ENCODE results near the gene SFXN3. TPM values are rescaled to one million over a fixed set of nuclear protein-coding genes. Genes with fewer than 3 reads are reported as not detected.

Gene SFXN3
- total and polyA plus RNA-seq, 2 of the 13 experiments (the other 11 are each of a cell fraction or from before 2014, with no cell fraction given): 16.8 to 71.5 TPM

DNA sequence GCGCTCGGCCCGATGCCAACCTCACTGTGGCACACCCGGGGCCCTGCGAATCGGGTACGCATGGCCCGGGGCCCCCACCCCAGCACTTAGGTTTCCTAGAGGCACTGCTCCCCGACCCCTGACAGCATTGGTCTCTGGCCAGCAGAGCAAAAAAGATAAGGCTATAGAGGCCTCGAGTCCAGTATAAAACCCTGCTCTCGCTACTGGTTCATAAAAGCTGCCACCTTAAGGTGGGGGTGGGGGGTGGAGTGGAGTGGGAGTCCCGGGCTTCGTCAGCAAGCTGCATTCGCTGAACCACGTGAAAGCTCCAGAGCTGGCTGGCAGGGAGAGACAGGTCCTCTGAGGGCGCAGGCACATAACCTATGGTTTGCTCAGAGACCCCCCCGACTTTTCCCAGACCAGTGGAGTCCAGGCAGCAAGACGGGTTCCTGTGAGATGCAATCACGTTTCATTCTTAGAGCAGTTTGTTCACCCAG lies 32.1 kb downstream of the SFXN3 start:
- H3K4me3 ChIP-seq (replicated peaks in 1 of 3; ENCODE audit: insufficient read depth in 1 of 3, low read depth in 2 of 3, low read length in 3 of 3): peak overlapping the region; percentile 35 to 97 (median 87)
- H3K4me1 ChIP-seq (ENCODE audit: insufficient read depth, low read length): peaks cover 51% of the 10 kb centered on the region
- ATAC-seq (no peak), DNase-seq (ENCODE audit: low spot score) (no peak), FAIRE-seq (no peak)
- 11% methylated on average over 13 of the region's 19 CpGs for WGBS (ENCODE audit: low lambda C conversion rate)
- no TSS peak for BruUV-seq (replicated peaks)
- in situ Hi-C loops (cut with HindIII; ENCODE audit: extremely low pct_ligation_motif_present, low pct_unique_long_range_greater_than_20kb) (no loop called here), intact Hi-C loops (cut with micrococcal nuclease; ENCODE audit: unreplicated experiment) (no loop called here)
- peak overlapping the region; percentile 99 for H3K27ac ChIP-seq (ENCODE audit: extremely low read length, insufficient read depth, low read length)
- H4K20me1 ChIP-seq (ENCODE audit: insufficient read depth, low read length): no peaks in the 10 kb centered on the region; the same call in 1 of the 2 replicates
- H3K4me2 ChIP-seq (ENCODE audit: low read depth, low read length): peak overlapping the region; percentile 99
- no peaks in the 10 kb centered on the region for H3K36me3 ChIP-seq (replicated peaks in 1 of 2; ENCODE audit: control insufficient read depth in 1 of 2, insufficient read depth in 2 of 2, low read length in 2 of 2)
- no peak overlapping the region for H2AFZ ChIP-seq (ENCODE audit: low read length)
- H3K9ac ChIP-seq (ENCODE audit: insufficient read depth, low read depth, low read length): peak overlapping the region; percentile 99
- H3K79me2 ChIP-seq (ENCODE audit: insufficient read depth, low read length): peaks cover 40% of the 10 kb centered on the region
- H3K27me3 ChIP-seq (ENCODE audit: control insufficient read depth in 1 of 2, insufficient read depth in 2 of 2, low read length in 2 of 2): no peaks in the 10 kb centered on the region; a peak in 1 of 5 replicates
- POLR2A ChIA-PET: interaction anchor here (0.8 to 9.0 kb wide), 9 partner anchors 12 to 755 kb away, joined by 3 to 141 read pairs (median 7); partner anchors contain the start of genes BTRC, OGA, PDZD7 and SFXN3
- CTCF ChIA-PET (ENCODE audit: low intra/inter-chr PET ratio, low total read pairs): interaction anchor here (0.8 kb wide), 1 partner anchor 22 kb away, joined by 3 read pairs; no protein-coding TSS in a partner anchor
- no peaks in the 10 kb centered on the region for H3K9me3 ChIP-seq (ENCODE audit: low read length)
- TF ChIP-seq HMGA1 (CRISPR knock-in tag; conservative IDR thresholded peaks at IDR 0.05) (no peak), HIVEP1 (CRISPR knock-in tag; IDR thresholded peaks at IDR 0.05) (no peak), ZNF232 (CRISPR knock-in tag; IDR thresholded peaks at IDR 0.05; ENCODE audit: borderline replicate concordance) (no peak), ZNF598 (CRISPR knock-in tag; IDR thresholded peaks at IDR 0.05; ENCODE audit: borderline replicate concordance) (no peak), THYN1 (CRISPR knock-in tag; IDR thresholded peaks at IDR 0.05; ENCODE audit: borderline replicate concordance, low read depth) (0 out of 2 replicates have a peak, but pooled peaks have one; percentile 13), ZNF790 (CRISPR knock-in tag; IDR thresholded peaks at IDR 0.05; ENCODE audit: borderline replicate concordance) (0 out of 2 replicates have a peak, but pooled peaks have one; percentile 5), SRSF9 (IDR thresholded peaks at IDR 0.05; ENCODE audit: borderline replicate concordance, insufficient read depth, low read depth, low read length, poor library complexity, severe bottlenecking) (no peak), BCL6 (CRISPR knock-in tag; IDR thresholded peaks at IDR 0.05) (no peak), AGO2 (optimal IDR thresholded peaks at IDR 0.05; ENCODE audit: low read depth, low read length) (peak; percentile 4), TAF15 (IDR thresholded peaks at IDR 0.05; ENCODE audit: low read depth, low read length, poor library complexity, severe bottlenecking) (peak; percentile 51), IKZF4 (CRISPR knock-in tag; IDR thresholded peaks at IDR 0.05; ENCODE audit: borderline replicate concordance, low read depth, not compliant biosample characterization) (no peak), GRHL1 (CRISPR knock-in tag; conservative IDR thresholded peaks at IDR 0.05) (no peak), KLF13 (CRISPR knock-in tag; IDR thresholded peaks at IDR 0.05) (no peak), ZFP36L2 (CRISPR knock-in tag; IDR thresholded peaks at IDR 0.05) (no peak), AGO1 (IDR thresholded peaks at IDR 0.05; ENCODE audit: low read depth, low read length, poor library complexity, severe bottlenecking) (peak; percentile 25), FOXA3 (CRISPR knock-in tag; IDR thresholded peaks at IDR 0.05) (no peak), IKZF1 (IDR thresholded peaks at IDR 0.05) (no peak), HNRNPL (IDR thresholded peaks at IDR 0.05; ENCODE audit: low read depth, low read length) (peak; percentile 54; the same call in 1 of the 2 replicates), ZFP41 (CRISPR knock-in tag; IDR thresholded peaks at IDR 0.05; ENCODE audit: borderline replicate concordance) (0 out of 2 replicates have a peak, but pooled peaks have one; percentile 6), PAWR (CRISPR knock-in tag; IDR thresholded peaks at IDR 0.05; ENCODE audit: borderline replicate concordance) (no peak), ZNF260 (CRISPR knock-in tag; IDR thresholded peaks at IDR 0.05; ENCODE audit: borderline replicate concordance, low read depth) (no peak), ZNF674 (CRISPR knock-in tag; IDR thresholded peaks at IDR 0.05; ENCODE audit: low read depth) (0 out of 2 replicates have a peak, but pooled peaks have one; percentile 1), GLMP (CRISPR knock-in tag; IDR thresholded peaks at IDR 0.05; ENCODE audit: borderline replicate concordance) (no peak)
